A172 (cell line): ENCODE data around the gene CBX6. TPM values are rescaled to one million over a fixed set of nuclear protein-coding genes. Genes with fewer than 3 reads are reported as not detected.

Experiments used
- DNase-seq: peaks from one replicate; pipeline ENCODE4 v3.0.0-alpha.2; 2015; ENCODE audit warnings: low spot score
- total RNA-seq: library from RNA; depleted of rRNA; stranded (reverse); fragments of >200 nt; shearing (Covaris generic); gene quantifications from 2 replicates; pipeline ENCODE4 v1.2.3, GENCODE V29; 2014; rRNA removed

Gene CBX6
- total RNA-seq, 1 experiment from 2014 or later, result 20.9 TPM

DNA sequence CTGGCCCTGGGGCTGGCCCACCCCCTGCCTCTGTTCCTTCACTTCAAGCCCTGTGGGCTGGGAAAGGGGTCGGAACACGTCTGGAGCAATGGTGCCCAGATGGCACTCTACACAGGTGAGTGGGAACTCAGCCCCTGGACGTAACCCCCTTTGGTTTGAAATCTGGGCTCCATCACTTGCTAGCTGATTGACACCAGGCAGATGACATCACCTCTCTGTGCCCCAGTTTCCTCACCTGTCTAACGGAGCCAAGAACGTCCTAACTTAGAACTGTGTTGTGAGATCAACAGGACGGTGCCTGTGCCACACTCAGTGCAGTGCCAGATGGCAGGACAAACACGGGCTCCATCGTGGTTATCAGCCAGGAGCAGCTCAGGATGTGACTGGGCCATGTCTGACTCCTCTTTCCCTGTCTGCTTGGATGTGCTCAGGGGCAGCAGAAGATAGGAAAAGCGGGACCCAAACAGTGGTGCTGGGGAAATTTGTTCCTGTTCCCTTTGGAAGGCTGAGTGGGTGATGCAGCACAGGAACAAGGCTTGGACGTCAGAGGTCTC, 52.6 kb downstream of the CBX6 start:
- DNase-seq, result no peak

DNA sequence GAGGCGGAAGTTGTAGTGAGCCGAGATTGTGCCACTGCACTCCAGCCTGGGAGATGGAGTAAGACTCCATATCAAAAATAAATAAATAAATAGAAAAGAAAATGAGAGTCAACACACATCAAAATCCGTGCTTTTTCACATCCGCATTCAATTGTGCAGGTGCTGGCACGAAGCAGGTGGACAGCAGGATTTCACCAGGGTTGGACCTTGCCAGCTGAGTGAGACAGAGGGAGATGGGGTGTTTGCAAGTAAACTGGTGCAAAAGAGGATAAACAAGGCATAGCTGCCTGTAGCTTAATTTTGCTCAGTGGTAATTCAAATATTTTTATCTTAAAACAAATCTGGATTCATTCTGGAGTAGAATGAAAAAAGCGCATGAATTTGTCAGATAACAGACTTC, 54.8 kb downstream of the CBX6 start:
- no peak for DNase-seq

DNA sequence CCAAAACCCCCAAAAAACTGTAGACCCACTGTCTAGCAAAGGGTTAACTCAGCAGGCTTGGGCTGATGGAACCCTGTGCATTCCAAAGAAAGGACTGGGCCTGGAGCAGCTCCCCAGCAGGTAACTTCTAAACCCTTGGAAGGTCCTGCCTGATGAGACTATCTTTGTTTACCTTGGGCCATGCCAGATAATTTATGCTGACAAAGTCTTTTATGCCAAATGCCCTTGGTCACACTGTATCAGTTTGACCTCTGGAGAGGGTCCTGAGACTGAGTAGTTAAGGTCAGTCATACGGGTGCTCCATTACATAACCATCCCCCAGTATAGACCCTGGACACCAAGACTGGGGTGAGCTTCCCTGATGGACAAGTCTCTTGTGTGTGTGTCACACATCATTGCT, 56.2 kb downstream of the CBX6 start:
- DNase-seq, result no peak

Other genes starting within 250 kb of the CBX6 start
- 0.83 and 2.5 TPM in 2 replicates for gene FAM227A, start 215.8 kb downstream of the CBX6 start, total RNA-seq
- gene CBY1, start 215.6 kb downstream of the CBX6 start, total RNA-seq, result 15.9 and 25.9 TPM in 2 replicates
- 58.0 and 67.7 TPM in 2 replicates for gene TOMM22, start 190.3 kb downstream of the CBX6 start, total RNA-seq
- 43.3 and 44.5 TPM in 2 replicates for gene JOSD1, start 171.3 kb downstream of the CBX6 start, total RNA-seq
- gene GTPBP1, start 166.3 kb downstream of the CBX6 start, total RNA-seq, result 8.3 and 16.1 TPM in 2 replicates
- gene SUN2, start 116.2 kb downstream of the CBX6 start, total RNA-seq, result 61.3 and 77.4 TPM in 2 replicates
- 11.7 TPM in 2 replicates for gene DNAL4, start 78.1 kb downstream of the CBX6 start, total RNA-seq
- gene NPTXR, start 28.2 kb downstream of the CBX6 start, total RNA-seq, result 1.9 and 2.7 TPM in 2 replicates
- not detected in 2 replicates for gene APOBEC3A, start 85.4 kb upstream of the CBX6 start, total RNA-seq
- gene APOBEC3B, start 110.1 kb upstream of the CBX6 start, total RNA-seq, result 4.9 and 8.7 TPM in 2 replicates
- 6.4 and 8.2 TPM in 2 replicates for gene APOBEC3C, start 142.0 kb upstream of the CBX6 start, total RNA-seq
- 0.10 and 1.9 TPM in 2 replicates for gene APOBEC3D, start 148.9 kb upstream of the CBX6 start, total RNA-seq
- 2.8 and 6.3 TPM in 2 replicates for gene APOBEC3F, start 168.6 kb upstream of the CBX6 start, total RNA-seq
- 21.4 and 23.3 TPM in 2 replicates for gene APOBEC3G, start 205.1 kb upstream of the CBX6 start, total RNA-seq
- gene APOBEC3H, start 225.0 kb upstream of the CBX6 start, total RNA-seq, result 0.50 and 0.81 TPM in 2 replicates